WTC11 (cell line): Measurements from ENCODE around the gene RIMS4. TPM values are rescaled to one million over a fixed set of nuclear protein-coding genes. Genes with fewer than 3 reads are reported as not detected.
A peak's percentile ranks its signal among the peaks of the same experiment; 100 is the strongest.

Source experiments
- ATAC-seq: fragments of 200-7000 bp; cut with Tn5 transposase; 2 replicates; pipeline ENCODE4 v1.10.0; 2021; ENCODE audit warnings: mild to moderate bottlenecking, moderate library complexity
- CTCF ChIA-PET: fragments of 300-600 bp; sonication (Branson Sonifier 250); formaldehyde crosslinking; loops from one replicate; lab custom pipeline; 2021; ENCODE audit warnings: antibody characterized with exemption; lab: Charles Lee
- POLR2A ChIA-PET: fragments of 350-600 bp; sonication (Branson Sonifier 250); formaldehyde crosslinking; loops from one replicate; lab custom pipeline; 2021; ENCODE audit warnings: antibody characterized with exemption; lab: Charles Lee
- DNase-seq: peaks from one replicate; pipeline ENCODE4 v3.0.0; 2021; ENCODE audit warnings: low spot score
- H3K27ac Mint-ChIP-seq: 2 replicates; pipeline ENCODE4 v1.8.0; 2021; ENCODE audit warnings: mixed read lengths
- H3K27me3 Mint-ChIP-seq: 2 replicates; pipeline ENCODE4 v1.8.0; 2021; ENCODE audit warnings: low read depth, mild to moderate bottlenecking, moderate library complexity, mixed read lengths
- H3K36me3 Mint-ChIP-seq: 2 replicates; pipeline ENCODE4 v1.8.0; 2021; ENCODE audit warnings: mixed read lengths
- H3K4me1 Mint-ChIP-seq: 2 replicates; pipeline ENCODE4 v1.8.0; 2022; ENCODE audit warnings: mixed read lengths
- H3K4me3 Mint-ChIP-seq: 2 replicates; pipeline ENCODE4 v1.8.0; 2021; ENCODE audit warnings: mild to moderate bottlenecking, moderate library complexity, mixed read lengths
- H3K9me3 Mint-ChIP-seq: 2 replicates; pipeline ENCODE4 v1.8.0; 2021; ENCODE audit warnings: mixed read lengths
- FOXJ3 ChIP-seq: sonication (generic); formaldehyde crosslinking; IDR thresholded peaks from 2 replicates; pipeline ENCODE4 v1.9.0; 2021; ENCODE audit warnings: missing genetic modification reagents, mild to moderate bottlenecking, borderline replicate concordance
- HMGA2 ChIP-seq: fragments of 250-450 bp; sonication (Bioruptor Pico); IDR thresholded peaks from 2 replicates; pipeline ENCODE4 v1.4.0; 2021; ENCODE audit warnings: mild to moderate bottlenecking, moderate library complexity
- MAX ChIP-seq: sonication (generic); formaldehyde crosslinking; IDR thresholded peaks from 2 replicates; pipeline ENCODE4 v1.8.0; 2022; ENCODE audit warnings: mild to moderate bottlenecking, missing genetic modification reagents
- PREB ChIP-seq: sonication (generic); formaldehyde crosslinking; IDR thresholded peaks from 2 replicates; pipeline ENCODE4 v1.8.1; 2022; ENCODE audit warnings: mild to moderate bottlenecking, missing genetic modification reagents, moderate library complexity, borderline replicate concordance
- PRRX2 ChIP-seq: fragments of 250-450 bp; sonication (Bioruptor Pico); IDR thresholded peaks from 2 replicates; pipeline ENCODE4 v1.8.0; 2021; ENCODE audit warnings: mild to moderate bottlenecking
- ZMAT4 ChIP-seq: fragments of 250-450 bp; sonication (Bioruptor Pico); IDR thresholded peaks from 2 replicates; pipeline ENCODE4 v1.9.0; 2021; ENCODE audit warnings: mild to moderate bottlenecking
- ZNF232 ChIP-seq: sonication (generic); formaldehyde crosslinking; IDR thresholded peaks from 2 replicates; pipeline ENCODE4 v1.8.0; 2022; ENCODE audit warnings: mild to moderate bottlenecking, missing genetic modification reagents
- ZNF263 ChIP-seq: sonication (generic); formaldehyde crosslinking; IDR thresholded peaks from 2 replicates; pipeline ENCODE4 v1.8.1; 2022; ENCODE audit warnings: low read depth, mild to moderate bottlenecking, moderate library complexity, missing genetic modification reagents
- total RNA-seq: library from RNA; stranded (reverse); gene quantifications from 3 replicates; pipeline ENCODE4 v1.2.3, GENCODE V29; 2021
- TF ChIP-seq, protein P1 (sequence below): sonication (generic); formaldehyde crosslinking; IDR thresholded peaks from 2 replicates; pipeline ENCODE4 v1.8.1; 2022; ENCODE audit warnings: low read depth, missing genetic modification reagents, borderline replicate concordance

Gene RIMS4
- total RNA-seq, 1 experiment from 2014 or later = 24.8 TPM

DNA sequence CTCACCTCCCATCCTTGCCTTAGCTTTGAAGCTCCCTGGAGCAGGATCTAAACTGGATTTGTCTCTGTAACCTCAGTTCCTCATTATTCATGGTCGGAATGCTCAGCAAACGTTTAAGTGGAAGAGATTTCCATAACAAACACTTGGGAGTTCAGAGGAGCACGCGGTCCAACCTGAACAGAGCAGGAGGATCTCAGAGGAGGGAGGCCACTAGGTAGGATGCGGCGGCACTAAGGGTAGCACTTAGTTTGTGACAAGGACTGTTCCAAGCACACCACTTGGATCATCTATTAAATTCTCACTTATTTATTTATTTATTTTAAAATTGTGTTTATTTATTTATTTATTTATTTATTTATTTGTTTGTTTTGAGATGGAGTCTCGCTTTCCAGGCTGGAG lies 108.5 kb downstream of the RIMS4 start:
- H3K27ac Mint-ChIP-seq = no peak overlapping the region
- DNase-seq (no peak), ATAC-seq (peak; percentile 20)
- no peaks in the 10 kb centered on the region for H3K36me3 Mint-ChIP-seq
- TF ChIP-seq PREB (CRISPR knock-in tag) = no peak
- TF ChIP-seq MAX = no peak
- TF ChIP-seq FOXJ3 = no peak
- no peak for TF ChIP-seq ZMAT4 (CRISPR knock-in tag)
- no peak for TF ChIP-seq ZNF232
- no peak for TF ChIP-seq ZNF263 (CRISPR knock-in tag)
- TF ChIP-seq PRRX2 (CRISPR knock-in tag) = no peak
- TF ChIP-seq, protein P1, sequence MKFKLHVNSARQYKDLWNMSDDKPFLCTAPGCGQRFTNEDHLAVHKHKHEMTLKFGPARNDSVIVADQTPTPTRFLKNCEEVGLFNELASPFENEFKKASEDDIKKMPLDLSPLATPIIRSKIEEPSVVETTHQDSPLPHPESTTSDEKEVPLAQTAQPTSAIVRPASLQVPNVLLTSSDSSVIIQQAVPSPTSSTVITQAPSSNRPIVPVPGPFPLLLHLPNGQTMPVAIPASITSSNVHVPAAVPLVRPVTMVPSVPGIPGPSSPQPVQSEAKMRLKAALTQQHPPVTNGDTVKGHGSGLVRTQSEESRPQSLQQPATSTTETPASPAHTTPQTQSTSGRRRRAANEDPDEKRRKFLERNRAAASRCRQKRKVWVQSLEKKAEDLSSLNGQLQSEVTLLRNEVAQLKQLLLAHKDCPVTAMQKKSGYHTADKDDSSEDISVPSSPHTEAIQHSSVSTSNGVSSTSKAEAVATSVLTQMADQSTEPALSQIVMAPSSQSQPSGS (CRISPR knock-in tag) = no peak
- TF ChIP-seq HMGA2 = peak; percentile 40; the same call in 1 of the 2 replicates
- peaks cover 22% of the 10 kb centered on the region for H3K4me1 Mint-ChIP-seq
- no peaks in the 10 kb centered on the region for H3K27me3 Mint-ChIP-seq
- H3K4me3 Mint-ChIP-seq = no peak overlapping the region; the same call in 1 of the 2 replicates
- ChIA-PET POLR2A (no interaction called here), CTCF (interaction anchor here (1.0 to 3.0 kb wide), 6 partner anchors 9 to 46 kb away, joined by 5 to 12 read pairs (median 7); no protein-coding TSS in a partner anchor)
- H3K9me3 Mint-ChIP-seq = no peaks in the 10 kb centered on the region

Other genes starting within 250 kb of the RIMS4 start
- 22.7 to 28.1 TPM (median 24.4 TPM) in 3 replicates for gene PKIG, start 228.0 kb downstream of the RIMS4 start, total RNA-seq
- gene ADA, start 158.8 kb downstream of the RIMS4 start, total RNA-seq = 19.7 to 29.2 TPM (median 25.3 TPM) in 3 replicates
- 0.16 to 0.37 TPM (median 0.23 TPM) in 3 replicates for gene CCN5, start 95.2 kb downstream of the RIMS4 start, total RNA-seq
- gene KCNK15, start 64.7 kb downstream of the RIMS4 start, total RNA-seq = 0.24 to 0.37 TPM (median 0.32 TPM) in 3 replicates
- gene YWHAB, start 75.2 kb upstream of the RIMS4 start, total RNA-seq = 177 to 216 TPM (median 183 TPM) in 3 replicates
- gene PABPC1L, start 99.5 kb upstream of the RIMS4 start, total RNA-seq = 88.3 to 98.2 TPM (median 90.7 TPM) in 3 replicates
- 35.9 to 37.7 TPM (median 36.7 TPM) in 3 replicates for gene TOMM34, start 149.9 kb upstream of the RIMS4 start, total RNA-seq
- 36.0 to 41.2 TPM (median 37.9 TPM) in 3 replicates for gene STK4, start 156.0 kb upstream of the RIMS4 start, total RNA-seq